Activated CD8-positive, alpha-beta memory T cell treated with anti-CD3 and anti-CD28 coated beads for 36 hours (primary cell): ENCODE results near the gene PTPRN2. TPM values are rescaled to one million over a fixed set of nuclear protein-coding genes. Genes with fewer than 3 reads are reported as not detected.
"Not testable (repeated sequence)": the region's sequence is repeated elsewhere in the genome, so short reads cannot be mapped to it uniquely, and the experiment has no call there.

ENCODE experiments used
- CTCF ChIA-PET: fragments of 350-600 bp; sonication (Branson Sonifier 250); formaldehyde crosslinking; loops from one replicate; lab custom pipeline; 2021; ENCODE audit warnings: antibody characterized with exemption; lab: Charles Lee
- POLR2A ChIA-PET: fragments of 350-600 bp; sonication (Branson Sonifier 250); formaldehyde crosslinking; loops from one replicate; lab custom pipeline; 2021; ENCODE audit warnings: antibody characterized with exemption; lab: Charles Lee
- total RNA-seq, 2 experiments: library from RNA; stranded (reverse); gene quantifications; one replicate each; pipeline ENCODE4 v1.2.3, GENCODE V29; 2021

PTPRN2 gene
- total RNA-seq, 2 experiments from 2014 or later: 0.36 to 0.44 TPM

- POLR2A ChIA-PET: no interaction called here
- CTCF ChIA-PET: no interaction called here
These were observed 199.6 kb downstream of the PTPRN2 start for GRCh38 chr7:158388072-158388471.

- ChIA-PET POLR2A (no interaction called here), CTCF (no interaction called here)
These were observed 200.1 kb downstream of the PTPRN2 start for GRCh38 chr7:158387546-158387891.

DNA sequence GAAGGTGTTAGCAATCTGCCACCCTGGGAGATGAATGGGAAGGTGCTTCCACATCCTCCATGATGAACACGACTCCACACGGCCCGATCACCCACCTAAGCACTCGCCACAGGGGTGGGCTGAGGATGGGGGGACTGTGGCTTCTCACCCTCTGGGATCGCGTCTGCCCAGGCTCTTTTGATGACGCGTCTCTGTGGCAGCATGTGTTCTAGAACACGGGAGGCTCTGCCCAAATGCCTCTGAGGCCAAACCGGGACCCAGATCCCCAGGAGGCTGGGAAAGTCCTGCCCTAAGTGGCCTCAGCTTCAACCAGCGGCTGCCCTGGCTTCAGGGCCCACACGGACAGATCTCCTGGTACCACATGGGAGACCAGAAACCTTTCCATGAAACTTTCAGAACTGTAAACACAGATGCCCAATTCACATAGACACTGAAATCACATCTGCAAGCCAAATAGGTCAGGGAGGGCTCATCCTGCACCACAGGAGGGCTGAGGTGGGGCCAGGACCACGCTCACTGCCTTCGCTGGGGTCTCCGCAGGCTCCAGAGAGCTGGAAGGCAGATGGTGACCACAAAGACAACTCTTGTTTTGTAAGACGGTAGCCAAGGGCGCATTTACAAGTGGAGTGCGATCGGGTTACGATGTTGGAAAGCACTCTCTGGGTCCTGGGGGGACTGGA lies 200.6 kb downstream of the PTPRN2 start:
- CTCF ChIA-PET: interaction anchor here (0.6 kb wide), 1 partner anchor 575 kb away, joined by 3 read pairs; no protein-coding TSS in a partner anchor
- POLR2A ChIA-PET: no interaction called here

DNA sequence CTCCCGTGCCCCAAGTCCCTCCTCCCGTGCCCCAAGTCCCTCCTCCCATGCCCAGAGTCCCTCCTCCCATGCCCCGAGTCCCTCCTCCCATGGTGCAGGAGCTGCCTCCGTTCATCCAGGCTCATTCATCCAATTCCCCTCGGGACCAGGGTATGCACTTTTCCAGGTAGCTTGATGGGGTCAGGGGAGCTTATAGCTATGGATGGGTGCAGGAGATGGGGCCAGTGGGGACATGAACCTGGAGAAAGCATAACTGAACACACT lies 201.3 kb downstream of the PTPRN2 start:
- POLR2A ChIA-PET: no interaction called here

DNA sequence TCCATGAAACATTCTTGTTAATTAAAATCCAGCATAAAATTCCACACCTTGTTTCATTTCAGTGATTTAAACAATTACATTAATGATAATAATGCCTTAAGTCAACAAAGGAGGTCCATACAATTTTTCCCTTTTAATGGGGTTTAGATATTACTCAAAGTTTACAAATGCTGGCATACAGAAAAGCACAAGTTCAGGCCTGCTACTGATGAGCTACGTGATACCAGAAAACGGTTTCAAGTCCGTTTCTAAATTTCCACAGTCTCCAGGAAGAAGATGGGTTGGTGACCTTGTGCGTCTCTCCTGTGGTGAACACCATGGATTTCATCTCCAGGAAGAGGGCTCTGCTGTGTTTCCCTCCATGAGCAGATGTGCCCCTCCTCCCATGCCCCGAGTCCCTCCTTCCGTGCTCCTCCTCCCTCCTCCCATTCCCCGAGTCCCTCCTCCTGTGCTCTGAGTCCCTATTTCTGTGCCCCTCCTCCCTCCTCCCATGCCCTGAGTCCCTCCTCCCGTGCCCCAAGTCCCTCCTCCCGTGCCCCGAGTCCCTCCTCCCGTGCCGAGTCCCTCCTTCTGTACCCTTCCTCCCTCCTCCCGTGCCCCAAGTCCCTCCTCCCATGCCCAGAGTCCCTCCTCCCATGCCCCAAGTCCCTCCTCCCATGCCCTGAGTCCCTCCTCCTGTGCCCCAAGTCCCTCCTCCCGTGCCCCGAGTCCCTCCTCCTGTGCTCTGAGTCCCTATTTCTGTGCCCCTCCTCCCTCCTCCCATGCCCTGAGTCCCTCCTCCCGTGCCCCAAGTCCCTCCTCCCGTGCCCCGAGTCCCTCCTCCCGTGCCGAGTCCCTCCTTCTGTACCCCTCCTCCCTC lies 201.9 kb downstream of the PTPRN2 start:
- POLR2A ChIA-PET: not testable (repeated sequence)
- CTCF ChIA-PET: interaction anchor here (0.6 kb wide), 1 partner anchor 574 kb away, joined by 3 read pairs; no protein-coding TSS in a partner anchor

More for the DNA sequence above, 201.3 kb downstream of the PTPRN2 start:
- CTCF ChIA-PET: interaction anchor here (0.6 kb wide), 1 partner anchor 574 kb away, joined by 3 read pairs; no protein-coding TSS in a partner anchor

- POLR2A ChIA-PET: no interaction called here
- CTCF ChIA-PET: no interaction called here
These were observed 202.9 kb downstream of the PTPRN2 start for GRCh38 chr7:158384746-158385145.

GRCh38 chr7:158383665-158384064 lies 204.0 kb downstream of the PTPRN2 start:
- POLR2A ChIA-PET: no interaction called here
- CTCF ChIA-PET: no interaction called here

DNA sequence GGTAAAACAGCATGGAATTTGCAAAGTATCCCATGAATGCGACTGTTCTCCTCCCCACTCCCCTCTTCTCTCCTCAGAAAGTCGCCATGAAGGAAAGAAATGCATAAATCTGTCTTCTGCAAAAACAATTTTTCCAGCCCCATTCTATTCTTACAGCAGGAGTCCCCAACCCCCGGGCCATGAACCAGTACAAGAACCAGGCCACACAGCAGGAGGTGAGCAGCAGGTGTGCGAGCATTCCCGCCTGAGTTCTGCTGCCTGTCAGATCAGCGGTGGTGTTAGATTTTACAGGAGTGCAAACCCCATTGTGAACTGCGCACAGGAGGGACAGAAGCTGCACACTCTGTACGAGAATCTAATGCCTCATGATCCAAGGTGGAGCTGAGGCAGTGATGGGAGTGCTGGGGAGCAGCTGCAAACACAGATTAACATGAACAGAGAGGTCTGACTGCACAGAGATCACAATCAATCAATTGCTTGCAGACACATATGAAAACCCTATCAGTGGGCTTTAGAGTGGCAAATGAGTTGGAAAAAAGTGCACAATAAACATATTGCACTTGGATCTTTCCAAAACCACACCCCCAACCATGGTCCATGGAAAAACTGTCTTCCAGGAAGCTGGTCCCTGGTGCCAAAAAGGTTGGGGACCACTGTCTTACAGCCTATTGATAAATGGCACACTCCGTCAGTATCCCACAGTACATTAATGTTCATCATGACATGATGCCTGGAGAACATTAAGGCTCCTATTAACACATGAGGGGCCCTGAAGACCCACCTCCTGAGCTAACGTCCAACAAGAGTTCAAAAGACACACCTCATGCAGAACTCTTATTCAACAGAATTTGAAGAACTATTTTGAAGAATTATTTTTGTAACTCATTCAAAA lies 205.0 kb downstream of the PTPRN2 start:
- ChIA-PET POLR2A (no interaction called here), CTCF (no interaction called here)

GRCh38 chr7:158381956-158382355 lies 205.7 kb downstream of the PTPRN2 start:
- ChIA-PET CTCF (no interaction called here), POLR2A (no interaction called here)

GRCh38 chr7:158378978-158379377 lies 208.6 kb downstream of the PTPRN2 start:
- CTCF ChIA-PET: no interaction called here
- POLR2A ChIA-PET: no interaction called here

- ChIA-PET CTCF (no interaction called here), POLR2A (no interaction called here)
These were observed 209.6 kb downstream of the PTPRN2 start for GRCh38 chr7:158377800-158378623.

DNA sequence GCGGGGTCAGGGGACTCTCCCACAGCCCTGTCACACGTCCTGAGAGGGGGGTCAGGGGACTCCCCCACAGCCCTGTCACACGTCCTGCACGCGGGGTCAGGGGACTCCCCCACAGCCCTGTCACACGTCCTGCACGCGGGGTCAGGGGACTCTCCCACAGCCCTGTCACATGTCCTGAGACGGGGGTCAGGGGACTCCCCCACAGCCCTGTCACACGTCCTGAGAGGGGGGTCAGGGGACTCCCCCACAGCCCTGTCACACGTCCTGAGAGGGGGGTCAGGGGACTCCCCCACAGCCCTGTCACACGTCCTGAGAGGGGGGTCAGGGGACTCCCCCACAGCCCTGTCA lies 210.8 kb downstream of the PTPRN2 start:
- POLR2A ChIA-PET, CTCF ChIA-PET: not testable (repeated sequence)

DNA sequence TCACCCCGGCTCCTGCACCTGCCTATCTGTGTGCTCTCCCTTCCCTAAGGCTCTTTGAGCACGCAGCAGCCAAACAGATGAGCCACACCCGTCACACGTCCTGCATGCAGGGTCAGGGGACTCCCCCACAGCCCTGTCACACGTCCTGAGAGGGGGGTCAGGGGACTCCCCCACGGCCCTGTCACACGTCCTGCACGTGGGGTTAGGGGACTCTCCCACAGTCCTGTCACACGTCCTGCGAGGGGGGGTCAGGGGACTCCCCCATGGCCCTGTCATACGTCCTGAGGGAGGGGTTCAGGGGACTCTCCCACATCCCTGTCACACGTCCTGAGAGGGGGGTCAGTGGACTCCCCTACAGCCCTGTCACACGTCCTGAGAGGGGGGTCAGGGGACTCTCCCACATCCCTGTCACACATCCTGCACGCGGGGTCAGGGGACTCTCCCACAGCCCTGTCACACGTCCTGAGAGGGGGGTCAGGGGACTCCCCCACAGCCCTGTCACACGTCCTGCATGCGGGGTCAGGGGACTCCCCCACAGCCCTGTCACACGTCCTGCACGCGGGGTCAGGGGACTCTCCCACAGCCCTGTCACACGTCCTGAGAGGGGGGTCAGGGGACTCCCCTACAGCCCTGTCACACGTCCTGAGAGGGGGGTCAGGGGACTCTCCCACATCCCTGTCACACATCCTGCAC lies 211.3 kb downstream of the PTPRN2 start:
- POLR2A ChIA-PET: not testable (repeated sequence)

GRCh38 chr7:158375034-158375433 lies 212.6 kb downstream of the PTPRN2 start:
- ChIA-PET CTCF (no interaction called here), POLR2A (no interaction called here)

More for the DNA sequence above, 211.3 kb downstream of the PTPRN2 start:
- CTCF ChIA-PET: not testable (repeated sequence)

DNA sequence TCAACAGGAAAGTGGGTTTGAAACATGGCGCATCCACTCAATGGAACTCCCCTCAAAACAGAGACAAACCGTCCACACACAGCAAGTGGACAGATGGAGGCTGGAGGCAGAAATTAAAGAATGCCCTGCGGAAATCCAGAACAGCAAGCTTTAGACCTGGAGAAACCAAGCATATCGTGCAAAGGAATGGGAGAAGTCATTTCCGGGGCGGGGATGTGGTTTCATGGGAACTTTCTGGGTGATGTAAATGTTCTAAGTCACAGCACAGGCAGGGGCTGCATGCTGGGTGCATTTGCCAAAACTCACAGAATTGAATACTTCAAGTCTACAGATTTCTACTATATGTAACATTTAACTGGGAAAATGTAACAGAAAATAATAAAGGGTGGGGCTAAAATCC lies 213.0 kb downstream of the PTPRN2 start:
- ChIA-PET POLR2A (no interaction called here), CTCF (no interaction called here)

DNA sequence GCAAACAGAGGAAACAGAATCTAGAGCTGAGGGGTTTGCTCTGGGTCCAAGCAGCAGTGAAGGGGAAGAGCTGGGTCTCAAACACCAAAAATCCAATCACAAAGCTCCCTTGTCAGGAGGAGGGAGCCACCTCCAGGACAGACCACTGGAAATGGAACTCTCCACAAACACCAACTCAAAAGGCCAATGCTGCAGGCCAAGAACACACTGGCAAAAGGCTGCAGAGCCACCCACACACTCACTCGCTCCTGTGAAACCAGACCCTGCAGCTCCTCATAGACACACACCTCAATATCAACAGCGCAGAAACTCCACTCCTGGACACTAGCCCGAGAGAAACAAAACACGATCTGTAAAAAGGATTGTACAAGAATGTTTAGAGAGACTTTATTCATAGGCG lies 213.5 kb downstream of the PTPRN2 start:
- POLR2A ChIA-PET: no interaction called here

GRCh38 chr7:158373476-158374133 lies 214.0 kb downstream of the PTPRN2 start:
- CTCF ChIA-PET: no interaction called here
- POLR2A ChIA-PET: no interaction called here

More for the DNA sequence above, 213.5 kb downstream of the PTPRN2 start:
- CTCF ChIA-PET: no interaction called here
